Measurements from ENCODE around the gene RPL7L1. TPM values are rescaled to one million over a fixed set of nuclear protein-coding genes. Genes with fewer than 3 reads are reported as not detected.

RPL7L1 gene
- total and polyA plus RNA-seq, 4 donors, result 41.9 to 59.0 (median 56.2) TPM

GRCh38 chr6:42932412-42932811, 53.0 kb downstream of the RPL7L1 start:
- Histone ChIP-seq H3K4me1 (ENCODE audit: control insufficient read depth in 1 of 2, insufficient read depth in 2 of 2, low read length in 2 of 2) (no peaks in the 10 kb centered on the region), H3K27ac (ENCODE audit: low read depth in 1 of 2, low read length in 2 of 2) (no peak overlapping the region), H3K27me3 (ENCODE audit: control insufficient read depth in 1 of 2, insufficient read depth in 2 of 2, low read length in 1 of 2) (no peaks in the 10 kb centered on the region), H3K4me3 (ENCODE audit: low read length in 2 of 2) (no peak overlapping the region), H3K9me3 (ENCODE audit: control insufficient read depth, low read length) (no peaks in the 10 kb centered on the region), H3K36me3 (ENCODE audit: control insufficient read depth in 1 of 2, insufficient read depth in 2 of 2, low read length in 1 of 2) (peaks cover 0 to 2% of the 10 kb centered on the region in 2 donors)
- DNase-seq (no peak), ATAC-seq (ENCODE audit: low FRiP score) (no peak)
- intact Hi-C loops (cut with DNase I), result loop anchor here in 1 of 2 donors (5.0 kb wide), 1 partner anchor 45 kb away; the partner anchor contains the start of gene PEX6
- WGBS, 2 donors, result 91 to 94% methylated on average over 3 of the region's 3 CpGs

DNA sequence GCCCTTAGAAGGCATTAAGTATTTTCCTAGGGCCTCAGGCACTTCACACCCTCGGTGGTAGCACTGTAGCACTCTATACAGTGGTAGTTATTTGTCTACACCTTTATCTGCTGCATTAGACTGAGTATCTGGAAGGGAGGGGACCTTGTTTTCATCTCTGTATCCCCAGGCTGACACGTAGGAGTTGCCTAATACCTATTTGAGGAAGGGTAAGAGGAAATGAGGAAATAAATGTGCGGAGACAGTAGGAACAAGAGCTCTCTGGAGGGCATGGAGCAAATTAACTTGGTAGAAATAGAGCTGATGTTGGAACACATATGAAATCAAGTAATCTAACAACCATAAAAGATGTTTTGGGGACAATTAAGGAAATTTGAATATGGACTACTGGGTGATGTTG, 53.8 kb downstream of the RPL7L1 start:
- intact Hi-C loops (cut with DNase I), result loop anchor here in 1 of 2 donors (5.0 kb wide), 1 partner anchor 44 kb away; the partner anchor contains the start of gene PEX6
- H3K9me3 ChIP-seq (ENCODE audit: control insufficient read depth, low read length), result no peaks in the 10 kb centered on the region
- H3K27me3 ChIP-seq (ENCODE audit: control insufficient read depth in 1 of 2, insufficient read depth in 2 of 2, low read length in 1 of 2), result no peaks in the 10 kb centered on the region
- peaks cover 0 to 2% of the 10 kb centered on the region in 2 donors for H3K36me3 ChIP-seq (ENCODE audit: control insufficient read depth in 1 of 2, insufficient read depth in 2 of 2, low read length in 1 of 2)
- H3K27ac ChIP-seq (ENCODE audit: low read depth in 1 of 2, low read length in 2 of 2), result no peak overlapping the region
- WGBS, 2 donors, result 60 to 66% methylated on average over 3 of the region's 3 CpGs
- H3K4me1 ChIP-seq (ENCODE audit: control insufficient read depth in 1 of 2, insufficient read depth in 2 of 2, low read length in 2 of 2), result no peaks in the 10 kb centered on the region
- DNase-seq (no peak), ATAC-seq (ENCODE audit: low FRiP score) (no peak)
- no peak overlapping the region for H3K4me3 ChIP-seq (ENCODE audit: low read length in 2 of 2)

DNA sequence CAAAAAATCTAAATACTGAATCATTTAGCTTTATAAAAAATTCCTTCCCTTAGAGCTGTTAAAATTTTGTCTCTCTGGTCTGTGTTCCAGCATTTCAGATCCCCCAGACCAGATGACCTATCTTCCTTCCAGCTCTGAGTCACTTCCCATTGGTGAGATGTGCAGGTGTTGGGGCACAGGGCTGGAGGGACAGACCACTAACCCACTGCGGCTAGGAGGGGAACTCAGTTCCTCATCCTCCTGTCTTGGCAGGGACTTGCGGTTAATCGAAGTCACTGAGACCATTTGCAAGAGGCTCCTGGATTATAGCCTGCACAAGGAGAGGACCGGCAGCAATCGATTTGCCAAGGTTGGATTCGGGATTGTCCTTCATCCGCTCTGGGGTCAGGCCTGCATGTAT, 55.9 kb downstream of the RPL7L1 start:
- Histone ChIP-seq H3K27ac (ENCODE audit: low read depth in 1 of 2, low read length in 2 of 2) (no peak overlapping the region), H3K9me3 (ENCODE audit: control insufficient read depth, low read length) (no peaks in the 10 kb centered on the region), H3K4me3 (ENCODE audit: low read length in 2 of 2) (no peak overlapping the region), H3K27me3 (ENCODE audit: control insufficient read depth in 1 of 2, insufficient read depth in 2 of 2, low read length in 1 of 2) (no peaks in the 10 kb centered on the region), H3K4me1 (ENCODE audit: control insufficient read depth in 1 of 2, insufficient read depth in 2 of 2, low read length in 2 of 2) (no peaks in the 10 kb centered on the region), H3K36me3 (ENCODE audit: control insufficient read depth in 1 of 2, insufficient read depth in 2 of 2, low read length in 1 of 2) (peaks cover 0 to 2% of the 10 kb centered on the region in 2 donors)
- DNase-seq, result no peak
- no peak for ATAC-seq (ENCODE audit: low FRiP score)
- 91 to 92% methylated on average over 7 of the region's 7 CpGs for WGBS, 2 donors
- intact Hi-C loops (cut with DNase I), result no loop called here

- Histone ChIP-seq H3K27ac (ENCODE audit: low read depth in 1 of 2, low read length in 2 of 2) (no peak overlapping the region), H3K4me1 (ENCODE audit: control insufficient read depth in 1 of 2, insufficient read depth in 2 of 2, low read length in 2 of 2) (no peaks in the 10 kb centered on the region), H3K9me3 (ENCODE audit: control insufficient read depth, low read length) (no peaks in the 10 kb centered on the region), H3K27me3 (ENCODE audit: control insufficient read depth in 1 of 2, insufficient read depth in 2 of 2, low read length in 1 of 2) (no peaks in the 10 kb centered on the region), H3K4me3 (ENCODE audit: low read length in 2 of 2) (no peak overlapping the region), H3K36me3 (ENCODE audit: control insufficient read depth in 1 of 2, insufficient read depth in 2 of 2, low read length in 1 of 2) (peaks cover 0 to 2% of the 10 kb centered on the region in 2 donors)
- ATAC-seq (ENCODE audit: low FRiP score), result no peak
- intact Hi-C loops (cut with DNase I), result no loop called here
- no peak for DNase-seq
- WGBS, 2 donors, result 95 to 96% methylated on average over 11 of the region's 11 CpGs
These were observed 57.0 kb downstream of the RPL7L1 start for GRCh38 chr6:42936398-42936797.

DNA sequence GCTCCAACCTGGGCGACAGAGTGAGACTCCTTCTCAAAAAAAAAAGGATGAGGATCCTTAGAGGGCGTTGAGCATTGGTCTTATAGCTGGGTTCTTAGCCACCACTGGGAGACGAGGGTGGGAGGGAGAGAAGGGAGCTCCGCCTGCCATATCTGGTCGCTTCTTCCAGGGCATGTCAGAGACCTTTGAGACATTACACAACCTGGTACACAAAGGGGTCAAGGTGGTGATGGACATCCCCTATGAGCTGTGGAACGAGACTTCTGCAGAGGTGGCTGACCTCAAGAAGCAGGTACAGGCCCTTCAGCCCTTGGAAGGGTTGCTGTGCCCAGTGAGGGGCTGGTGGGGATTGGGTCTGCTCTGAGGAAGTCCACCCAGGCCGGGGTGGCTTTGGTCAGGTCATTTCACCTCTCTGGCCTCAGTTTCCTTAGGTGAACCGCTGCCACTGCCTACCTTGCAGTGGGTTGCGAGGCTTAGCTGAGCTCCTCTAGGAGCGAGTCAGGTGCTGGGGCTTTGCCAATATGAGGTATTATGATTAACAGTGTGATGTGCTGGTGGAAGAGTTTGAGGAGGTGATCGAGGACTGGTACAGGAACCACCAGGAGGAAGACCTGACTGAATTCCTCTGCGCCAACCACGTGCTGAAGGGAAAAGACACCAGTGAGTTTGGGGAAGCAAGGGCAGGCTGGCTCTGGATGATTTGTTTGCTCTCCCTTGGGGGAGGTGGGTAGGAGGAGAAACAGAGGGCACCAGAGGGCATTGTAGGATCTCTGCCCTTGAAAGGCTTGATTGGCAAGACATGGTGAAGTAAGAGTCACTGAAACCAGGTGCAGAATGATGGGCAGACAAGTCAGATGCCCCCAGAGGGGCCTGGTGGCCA, 58.4 kb downstream of the RPL7L1 start:
- no peak for DNase-seq
- H3K4me1 ChIP-seq (ENCODE audit: control insufficient read depth in 1 of 2, insufficient read depth in 2 of 2, low read length in 2 of 2), result no peaks in the 10 kb centered on the region
- 89 to 92% methylated on average over 13 of the region's 13 CpGs for WGBS, 2 donors
- H3K9me3 ChIP-seq (ENCODE audit: control insufficient read depth, low read length), result no peaks in the 10 kb centered on the region
- H3K27ac ChIP-seq (ENCODE audit: low read depth in 1 of 2, low read length in 2 of 2), result no peak overlapping the region
- no peak overlapping the region for H3K4me3 ChIP-seq (ENCODE audit: low read length in 2 of 2)
- no peaks in the 10 kb centered on the region for H3K27me3 ChIP-seq (ENCODE audit: control insufficient read depth in 1 of 2, insufficient read depth in 2 of 2, low read length in 1 of 2)
- intact Hi-C loops (cut with DNase I), result no loop called here
- peaks cover 0 to 2% of the 10 kb centered on the region in 2 donors for H3K36me3 ChIP-seq (ENCODE audit: control insufficient read depth in 1 of 2, insufficient read depth in 2 of 2, low read length in 1 of 2)
- no peak for ATAC-seq (ENCODE audit: low FRiP score)

DNA sequence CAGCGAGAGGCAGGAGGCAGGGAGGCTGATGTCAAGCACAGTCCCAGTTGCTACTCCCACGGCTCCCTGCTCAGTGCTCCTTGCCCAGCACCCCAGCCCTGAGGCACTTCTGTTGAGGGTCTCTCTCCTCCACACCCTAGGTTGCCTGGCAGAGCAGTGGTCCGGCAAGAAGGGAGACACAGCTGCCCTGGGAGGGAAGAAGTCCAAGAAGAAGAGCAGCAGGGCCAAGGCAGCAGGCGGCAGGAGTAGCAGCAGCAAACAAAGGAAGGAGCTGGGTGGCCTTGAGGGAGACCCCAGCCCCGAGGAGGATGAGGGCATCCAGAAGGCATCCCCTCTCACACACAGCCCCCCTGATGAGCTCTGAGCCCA, 59.0 kb downstream of the RPL7L1 start:
- 83 to 85% methylated on average over 5 of the region's 5 CpGs for WGBS, 2 donors
- H3K4me3 ChIP-seq (ENCODE audit: low read length in 2 of 2), result no peak overlapping the region
- DNase-seq, result no peak
- no peaks in the 10 kb centered on the region for H3K4me1 ChIP-seq (ENCODE audit: control insufficient read depth in 1 of 2, insufficient read depth in 2 of 2, low read length in 2 of 2)
- intact Hi-C loops (cut with DNase I), result no loop called here
- ATAC-seq (ENCODE audit: low FRiP score), result no peak
- peaks cover 0 to 2% of the 10 kb centered on the region in 2 donors for H3K36me3 ChIP-seq (ENCODE audit: control insufficient read depth in 1 of 2, insufficient read depth in 2 of 2, low read length in 1 of 2)
- H3K27me3 ChIP-seq (ENCODE audit: control insufficient read depth in 1 of 2, insufficient read depth in 2 of 2, low read length in 1 of 2), result no peaks in the 10 kb centered on the region
- no peak overlapping the region for H3K27ac ChIP-seq (ENCODE audit: low read depth in 1 of 2, low read length in 2 of 2)
- no peaks in the 10 kb centered on the region for H3K9me3 ChIP-seq (ENCODE audit: control insufficient read depth, low read length)

GRCh38 chr6:42938987-42939809, 59.8 kb downstream of the RPL7L1 start:
- Histone ChIP-seq H3K36me3 (ENCODE audit: control insufficient read depth in 1 of 2, insufficient read depth in 2 of 2, low read length in 1 of 2) (peaks cover 0 to 2% of the 10 kb centered on the region in 2 donors), H3K27me3 (ENCODE audit: control insufficient read depth in 1 of 2, insufficient read depth in 2 of 2, low read length in 1 of 2) (no peaks in the 10 kb centered on the region), H3K4me3 (ENCODE audit: low read length in 2 of 2) (no peak overlapping the region), H3K4me1 (ENCODE audit: control insufficient read depth in 1 of 2, insufficient read depth in 2 of 2, low read length in 2 of 2) (no peaks in the 10 kb centered on the region), H3K27ac (ENCODE audit: low read depth in 1 of 2, low read length in 2 of 2) (no peak overlapping the region), H3K9me3 (ENCODE audit: control insufficient read depth, low read length) (no peaks in the 10 kb centered on the region)
- intact Hi-C loops (cut with DNase I), result no loop called here
- DNase-seq (no peak), ATAC-seq (ENCODE audit: low FRiP score) (no peak)
- WGBS, 2 donors, result 71 to 81% methylated on average over 6 to 9 of the region's 9 CpGs
